Vagina (tissue), 2 donors: ENCODE data around the gene EFNB2. TPM values are rescaled to one million over a fixed set of nuclear protein-coding genes. Genes with fewer than 3 reads are reported as not detected.

ENCODE experiments used
- DNase-seq, 2 donors: peaks; one replicate each; pipeline ENCODE4 v3.0.0-alpha.2; 2017; ENCODE audit errors: extremely low spot score in 2 of 2
- H3K27ac ChIP-seq: fragments of 200-600 bp; sonication (generic); one replicate; pipeline ENCODE4 v1.5.1; 2019
- H3K27me3 ChIP-seq: fragments of 200-600 bp; sonication (generic); one replicate; pipeline ENCODE4 v1.5.1; 2019
- H3K36me3 ChIP-seq, 2 donors: fragments of 200-600 bp; sonication (generic); one replicate each; pipeline ENCODE4 v1.5.1; 2017 to 2019
- H3K4me1 ChIP-seq: fragments of 200-600 bp; sonication (generic); one replicate; pipeline ENCODE4 v1.5.1; 2019
- H3K4me3 ChIP-seq, 2 donors: fragments of 200-600 bp; sonication (generic); 1 replicate in 1 of 2; 2 replicates in 1 of 2; pipeline ENCODE4 v1.5.1; 2016 to 2019
- H3K9me3 ChIP-seq: fragments of 200-600 bp; sonication (generic); one replicate; pipeline ENCODE4 v1.5.1; 2019
- CTCF ChIP-seq, 3 experiments: fragments of 450-650 bp in 2 of 3; fragments of 200-600 bp in 1 of 3; sonication (generic) in 1 of 3; IDR thresholded peaks; one replicate each; pipeline ENCODE4 v1.5.1; 2017 to 2019; ENCODE audit warnings: antibody characterized with exemption in 3 of 3, mild to moderate bottlenecking in 2 of 3, moderate library complexity in 2 of 3
- POLR2A ChIP-seq, 2 donors: fragments of 450-650 bp; IDR thresholded peaks; one replicate each; pipeline ENCODE4 v1.6.1; 2017; ENCODE audit warnings: antibody characterized with exemption in 2 of 2, mild to moderate bottlenecking in 2 of 2, moderate library complexity in 2 of 2
- POLR2AphosphoS5 ChIP-seq, 2 donors: sonication (generic); formaldehyde crosslinking; IDR thresholded peaks; one replicate each; pipeline ENCODE4 v1.9.0; 2017; ENCODE audit warnings: antibody characterized with exemption in 2 of 2, mild to moderate bottlenecking in 2 of 2, low read depth in 1 of 2; ENCODE audit not compliant: insufficient read depth in 1 of 2
- intact Hi-C: fragments of 100-400 bp; cut with DNase I; formaldehyde crosslinking; loops from one replicate; pipeline ENCODE4 v1.15.1; 2023
- total RNA-seq: library from RNA; depleted of rRNA; stranded (reverse); fragments of >200 nt; gene quantifications from one replicate; pipeline ENCODE4 v1.2.3, GENCODE V29; 2016

Gene EFNB2
- total RNA-seq, 1 donor from 2014 or later: 17.9 TPM

GRCh38 chr13:106478116-106478515 is 57.3 kb downstream of the EFNB2 start:
- no peak for DNase-seq
- H3K36me3 ChIP-seq: no peaks in the 10 kb centered on the region
- intact Hi-C loops: no loop called here

GRCh38 chr13:106477303-106477702 is 58.2 kb downstream of the EFNB2 start:
- no peaks in the 10 kb centered on the region for H3K4me1 ChIP-seq

More at GRCh38 chr13:106478116-106478515, 57.3 kb downstream of the EFNB2 start:
- H3K27me3 ChIP-seq: no peaks in the 10 kb centered on the region
- H3K9me3 ChIP-seq: no peaks in the 10 kb centered on the region
- TF ChIP-seq CTCF (IDR thresholded peaks at IDR 0.05) (no peak), POLR2AphosphoS5 (IDR thresholded peaks at IDR 0.05; ENCODE audit: insufficient read depth in 1 of 2, low read depth in 1 of 2) (no peak), POLR2A (IDR thresholded peaks at IDR 0.05) (no peak)
- no peak overlapping the region for H3K27ac ChIP-seq
- H3K4me1 ChIP-seq: no peaks in the 10 kb centered on the region
- H3K4me3 ChIP-seq: no peak overlapping the region

DNA sequence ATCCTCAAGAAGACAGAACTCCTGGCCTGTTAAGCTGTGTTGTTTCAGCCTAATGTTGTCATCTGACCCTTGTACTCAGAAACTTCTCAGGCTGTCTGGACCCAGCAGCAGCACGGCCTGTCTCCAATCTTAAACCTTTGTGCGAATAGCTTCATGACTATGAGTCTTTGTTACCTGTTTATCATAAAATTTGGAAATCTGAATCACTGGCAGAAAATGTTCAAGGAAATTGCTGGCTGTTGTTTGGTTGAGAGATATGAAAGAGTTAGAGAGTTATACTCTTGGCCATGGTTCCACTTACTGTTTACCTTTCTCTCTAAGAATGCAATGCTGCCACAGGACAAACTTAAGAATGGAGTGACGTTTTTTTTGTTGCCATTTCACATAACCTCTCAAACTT is 59.6 kb downstream of the EFNB2 start:
- H3K27ac ChIP-seq: no peak overlapping the region
- no peaks in the 10 kb centered on the region for H3K27me3 ChIP-seq
- no peaks in the 10 kb centered on the region for H3K36me3 ChIP-seq
- H3K4me3 ChIP-seq: no peak overlapping the region
- intact Hi-C loops: no loop called here
- no peak for DNase-seq
- TF ChIP-seq CTCF (IDR thresholded peaks at IDR 0.05) (no peak), POLR2A (IDR thresholded peaks at IDR 0.05) (no peak), POLR2AphosphoS5 (IDR thresholded peaks at IDR 0.05; ENCODE audit: insufficient read depth in 1 of 2, low read depth in 1 of 2) (no peak)
- no peaks in the 10 kb centered on the region for H3K4me1 ChIP-seq
- no peaks in the 10 kb centered on the region for H3K9me3 ChIP-seq

More at GRCh38 chr13:106477303-106477702, 58.2 kb downstream of the EFNB2 start:
- DNase-seq: no peak
- no peak for TF ChIP-seq POLR2AphosphoS5 (IDR thresholded peaks at IDR 0.05; ENCODE audit: insufficient read depth in 1 of 2, low read depth in 1 of 2)
- TF ChIP-seq POLR2A (IDR thresholded peaks at IDR 0.05): no peak
- TF ChIP-seq CTCF (IDR thresholded peaks at IDR 0.05): no peak
- no peaks in the 10 kb centered on the region for H3K9me3 ChIP-seq
- H3K27ac ChIP-seq: no peak overlapping the region
- H3K36me3 ChIP-seq: no peaks in the 10 kb centered on the region
- H3K4me3 ChIP-seq: no peak overlapping the region
- intact Hi-C loops: no loop called here
- H3K27me3 ChIP-seq: no peaks in the 10 kb centered on the region

DNA sequence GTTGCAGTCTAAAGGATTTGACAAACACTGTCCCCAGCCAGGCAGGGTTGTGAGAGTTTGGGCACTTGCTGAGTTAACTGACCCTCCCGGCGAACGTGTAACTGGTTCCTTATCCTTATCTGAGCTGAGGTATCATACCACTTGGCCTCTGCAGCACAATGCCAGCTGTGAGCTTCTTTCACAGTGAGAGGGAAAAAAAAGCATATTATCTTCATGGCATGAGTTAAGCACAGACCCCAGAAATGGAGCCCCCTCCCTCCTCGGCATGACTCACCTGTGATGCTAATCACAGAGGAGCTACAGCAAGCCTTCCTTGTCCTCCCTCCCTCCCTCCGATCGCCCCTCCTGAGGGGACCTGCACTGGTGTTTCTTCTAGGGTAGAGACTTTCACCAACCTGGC is 60.5 kb downstream of the EFNB2 start:
- Histone ChIP-seq H3K4me1 (no peaks in the 10 kb centered on the region), H3K36me3 (no peaks in the 10 kb centered on the region), H3K9me3 (no peaks in the 10 kb centered on the region), H3K4me3 (no peak overlapping the region), H3K27me3 (no peaks in the 10 kb centered on the region), H3K27ac (no peak overlapping the region)
- TF ChIP-seq CTCF (IDR thresholded peaks at IDR 0.05): no peak
- no peak for TF ChIP-seq POLR2A (IDR thresholded peaks at IDR 0.05)
- no peak for TF ChIP-seq POLR2AphosphoS5 (IDR thresholded peaks at IDR 0.05; ENCODE audit: insufficient read depth in 1 of 2, low read depth in 1 of 2)
- no peak for DNase-seq
- intact Hi-C loops: no loop called here

DNA sequence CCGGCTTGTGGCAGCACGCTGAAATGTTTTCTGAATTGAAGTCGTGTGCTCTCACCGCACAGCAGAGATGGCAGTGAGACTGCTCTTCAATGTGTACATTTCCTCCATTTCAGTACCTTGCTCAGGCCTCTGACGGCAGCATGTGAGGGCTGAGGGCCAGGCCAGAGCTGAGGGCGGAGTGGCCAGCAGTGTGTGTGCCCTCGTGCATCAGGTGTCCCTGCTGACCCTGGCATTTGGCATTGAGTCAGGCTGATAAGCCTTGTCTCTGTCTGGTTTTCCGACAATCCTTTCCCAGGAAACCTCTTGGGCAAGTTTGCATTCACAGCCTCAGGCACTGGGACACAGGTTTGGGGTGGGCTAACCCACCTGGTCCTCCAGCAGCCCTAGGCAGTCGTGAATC is 62.3 kb downstream of the EFNB2 start:
- no peak for DNase-seq
- H3K4me3 ChIP-seq: no peak overlapping the region
- intact Hi-C loops: no loop called here
- no peaks in the 10 kb centered on the region for H3K9me3 ChIP-seq
- no peaks in the 10 kb centered on the region for H3K27me3 ChIP-seq
- H3K4me1 ChIP-seq: no peaks in the 10 kb centered on the region
- no peak for TF ChIP-seq POLR2AphosphoS5 (IDR thresholded peaks at IDR 0.05; ENCODE audit: insufficient read depth in 1 of 2, low read depth in 1 of 2)
- TF ChIP-seq POLR2A (IDR thresholded peaks at IDR 0.05): no peak
- TF ChIP-seq CTCF (IDR thresholded peaks at IDR 0.05): no peak
- no peak overlapping the region for H3K27ac ChIP-seq
- H3K36me3 ChIP-seq: no peaks in the 10 kb centered on the region
